Measurements from ENCODE around the gene TCF25.
"Not testable (repeated sequence)": the region's sequence is repeated elsewhere in the genome, so short reads cannot be mapped to it uniquely, and the experiment has no call there.

TCF25 gene

DNA sequence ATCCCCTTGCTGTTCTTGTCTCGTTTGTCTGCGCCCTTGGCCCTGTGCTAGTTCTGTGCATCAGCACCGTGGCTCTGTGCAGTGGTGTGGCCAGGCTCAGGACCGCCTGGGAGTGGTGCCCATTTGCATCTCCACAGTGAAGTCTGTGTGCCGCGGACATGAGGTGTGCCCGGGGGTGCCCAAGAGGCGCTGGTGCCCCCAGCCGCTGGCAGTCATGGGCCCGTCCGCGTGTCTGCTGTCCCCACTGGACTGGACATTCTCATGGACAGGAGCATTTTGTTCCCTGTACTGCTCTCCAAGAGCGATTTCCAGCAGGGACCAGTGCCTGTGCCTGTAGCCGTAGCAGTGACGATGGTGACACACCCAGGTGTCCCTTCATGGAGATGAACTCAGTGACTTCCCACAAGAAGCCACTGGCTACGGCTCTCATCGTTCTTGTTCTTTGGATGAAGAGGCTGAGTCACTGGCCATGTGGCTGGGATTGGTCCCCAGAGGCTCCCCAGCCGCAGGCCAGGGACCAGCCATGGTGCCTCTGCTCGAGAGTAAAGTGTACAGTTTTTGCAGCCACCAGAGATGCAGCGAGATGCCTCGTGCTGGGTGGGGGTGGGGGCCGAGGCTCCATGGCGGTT, 32.2 kb downstream of the TCF25 start:
- DNase-seq, result peak; percentile 43

DNA sequence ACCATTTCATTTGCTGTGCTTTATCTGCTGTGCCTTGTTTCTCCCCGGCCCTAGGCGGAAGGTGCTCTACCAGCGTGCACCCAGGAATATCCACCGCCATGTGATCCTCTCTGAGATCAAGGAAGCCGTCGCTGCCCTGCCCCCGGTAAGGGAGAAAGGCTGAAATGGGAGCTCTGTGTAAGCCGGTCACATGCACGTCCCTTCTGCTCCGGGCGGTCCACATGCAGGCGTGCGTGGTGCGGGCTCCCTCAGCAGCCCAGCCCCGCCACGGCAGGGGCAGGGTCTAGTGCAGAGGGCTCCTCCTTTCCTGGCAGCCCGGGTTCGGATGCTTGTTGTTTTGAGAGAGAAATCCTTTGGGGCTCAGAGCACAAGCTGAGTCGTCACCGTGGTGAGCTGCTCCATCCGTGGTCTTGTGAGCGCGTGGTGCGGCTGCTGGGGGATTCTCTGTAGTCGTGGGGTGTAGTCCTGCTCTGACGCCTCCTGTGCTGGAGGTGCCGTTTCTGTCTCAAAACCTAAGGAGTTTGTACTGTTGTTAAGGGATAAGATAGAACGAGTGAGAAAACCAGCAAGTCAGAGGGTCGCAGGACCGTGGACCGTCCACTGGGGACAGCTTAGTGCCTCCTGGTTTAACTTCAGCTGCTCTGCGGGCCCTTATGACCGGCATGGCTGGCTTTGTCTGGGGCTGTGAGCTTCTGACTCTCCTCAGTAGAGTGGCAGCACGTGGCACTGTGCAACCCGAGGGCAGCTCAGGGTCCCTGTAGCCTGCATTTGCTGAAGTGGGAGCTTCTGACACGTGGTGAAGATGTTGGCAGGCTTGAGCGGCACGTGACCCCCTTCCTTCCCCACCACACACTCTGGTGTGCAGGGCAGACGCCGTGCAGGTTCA, 33.0 kb downstream of the TCF25 start:
- DNase-seq, result no peak

DNA sequence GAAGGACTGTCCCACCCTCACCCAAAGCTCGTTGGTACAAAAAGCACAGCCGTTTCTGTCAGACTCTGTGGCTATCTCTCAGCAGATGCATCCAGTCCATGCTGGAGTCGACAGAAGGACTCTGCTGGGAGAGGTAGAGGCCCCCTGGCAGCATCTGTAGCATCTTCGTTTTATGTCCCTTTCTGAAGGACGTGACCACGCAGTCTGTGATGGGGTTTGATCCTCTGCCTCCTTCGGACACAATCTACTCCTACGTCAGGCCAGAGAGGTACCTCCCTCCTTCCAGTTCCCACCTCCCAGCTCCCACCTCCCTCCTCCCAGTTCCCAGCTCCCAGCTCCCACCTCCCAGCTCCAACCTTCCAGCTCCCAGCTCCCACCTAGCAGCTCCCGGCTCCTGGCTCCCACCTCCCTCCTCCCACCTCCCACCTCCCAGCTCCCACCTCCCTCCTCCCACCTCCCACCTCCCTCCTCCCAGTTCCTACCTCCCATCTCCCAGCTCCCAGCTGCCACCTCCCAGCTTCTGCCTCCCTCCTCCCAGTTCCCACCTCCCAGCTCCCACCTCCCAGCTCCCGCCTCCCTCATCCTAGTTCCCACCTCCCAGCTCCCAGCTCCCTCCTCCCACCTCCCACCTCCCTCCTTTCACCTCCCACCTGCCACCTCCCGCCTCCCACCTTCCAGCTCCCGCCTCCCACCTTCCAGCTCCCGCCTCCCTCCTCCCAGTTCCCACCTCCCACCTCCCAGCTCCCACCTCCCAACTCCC, 33.8 kb downstream of the TCF25 start:
- no peak for DNase-seq

DNA sequence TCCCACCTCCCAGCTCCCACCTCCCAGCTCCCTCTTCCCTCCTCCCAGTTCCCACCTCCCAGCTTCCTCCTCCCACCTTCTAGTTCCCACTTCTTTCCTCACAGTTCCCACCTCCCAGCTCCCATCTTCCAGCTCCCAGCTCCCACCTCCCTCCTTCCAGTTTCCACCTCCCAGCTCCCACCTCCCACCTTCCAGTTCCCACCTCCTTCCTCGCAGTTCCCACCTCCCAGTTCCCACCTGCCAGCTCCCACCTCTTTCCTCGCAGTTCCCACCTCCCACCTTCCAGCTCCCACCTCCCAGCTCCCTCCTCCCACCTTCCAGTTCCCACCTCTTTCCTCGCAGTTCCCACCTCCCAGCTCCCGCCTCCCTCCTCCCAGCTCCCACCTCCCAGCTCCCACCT, 34.8 kb downstream of the TCF25 start:
- DNase-seq, result no peak

- peak; percentile 82 for DNase-seq
Observed at GRCh38 chr16:89909777-89910716, 36.7 kb downstream of the TCF25 start.

DNA sequence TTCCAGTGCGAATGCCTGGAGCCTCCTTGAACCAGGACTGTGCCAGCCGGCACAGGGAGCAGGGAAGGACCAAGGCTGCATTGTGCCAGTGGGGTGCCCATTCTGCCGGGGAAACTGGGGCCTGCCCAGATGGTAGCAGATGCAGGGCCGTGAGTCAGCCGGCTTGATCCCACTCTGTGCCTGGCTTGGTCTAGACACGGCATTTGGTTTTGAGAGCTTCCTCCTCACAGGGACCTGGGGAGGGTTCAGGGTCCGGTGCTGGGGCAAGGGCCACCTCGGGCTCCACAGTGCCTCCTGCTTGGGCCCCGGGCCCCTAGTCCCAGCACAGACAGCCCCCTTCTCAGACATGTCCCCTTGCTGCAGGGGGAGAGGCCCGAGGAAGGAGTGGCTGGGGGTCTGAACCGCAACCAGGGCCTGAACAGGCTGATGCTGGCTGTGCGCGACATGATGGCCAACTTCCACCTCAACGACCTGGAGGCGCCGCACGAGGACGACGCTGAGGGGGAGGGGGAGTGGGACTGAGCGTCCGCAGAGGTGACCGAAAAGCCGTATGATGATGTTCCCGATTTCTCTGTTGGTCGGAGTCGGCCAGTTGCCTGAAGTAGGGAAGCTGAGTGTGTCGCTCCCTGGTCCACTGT, 37.4 kb downstream of the TCF25 start:
- DNase-seq, result no peak

- DNase-seq, result no peak
Observed at GRCh38 chr16:89911375-89911774, 38.0 kb downstream of the TCF25 start.

GRCh38 chr16:89912143-89912542, 38.8 kb downstream of the TCF25 start:
- no peak for DNase-seq

DNA sequence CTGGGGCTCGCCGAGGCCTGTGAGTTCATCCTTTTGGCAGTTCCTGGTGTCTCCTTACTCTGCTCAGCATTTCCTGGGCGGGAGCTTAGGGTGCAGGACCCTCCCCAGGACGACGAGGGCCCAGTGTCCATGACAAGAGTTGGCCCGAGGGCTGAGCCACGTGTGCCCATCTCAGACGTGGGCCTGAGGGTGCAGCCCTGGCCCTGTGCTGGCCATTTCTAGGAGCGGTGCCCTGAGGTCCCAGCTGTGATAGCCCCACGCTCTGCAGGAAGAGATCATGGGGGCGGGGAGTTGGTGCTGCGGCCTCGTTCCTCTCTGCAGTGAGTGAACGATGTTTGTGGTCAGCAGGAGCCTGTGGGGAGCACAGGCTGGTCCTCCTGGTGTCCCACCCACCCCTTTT, 39.2 kb downstream of the TCF25 start:
- DNase-seq, result no peak

GRCh38 chr16:89913408-89914387, 40.3 kb downstream of the TCF25 start:
- no peak for DNase-seq

DNA sequence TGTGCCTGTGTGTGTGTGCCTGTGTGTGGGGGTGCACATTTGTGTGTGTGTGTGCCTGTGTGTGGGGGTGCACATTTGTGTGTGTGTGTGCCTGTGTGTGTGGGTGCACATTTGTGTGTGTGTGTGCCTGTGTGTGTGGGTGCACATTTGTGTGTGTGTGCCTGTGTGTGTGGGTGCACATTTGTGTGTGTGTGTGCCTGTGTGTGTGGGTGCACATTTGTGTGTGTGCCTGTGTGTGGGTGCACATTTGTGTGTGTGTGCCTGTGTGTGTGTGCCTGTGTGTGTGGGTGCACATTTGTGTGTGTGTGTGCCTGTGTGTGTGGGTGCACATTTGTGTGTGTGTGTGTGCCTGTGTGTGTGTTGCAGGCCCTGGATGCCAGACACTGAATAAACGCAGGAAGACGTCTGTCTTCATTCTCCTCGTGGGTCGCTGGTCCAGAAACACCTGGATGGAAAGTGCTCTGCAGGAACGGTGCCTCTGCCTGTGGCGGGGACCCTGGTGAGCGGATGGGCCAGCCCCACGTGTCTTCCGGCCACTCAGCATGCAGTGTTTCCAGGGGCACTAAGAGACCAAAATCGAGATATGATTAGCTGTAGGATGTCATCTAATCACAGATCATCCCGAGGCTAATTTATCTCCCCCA, 41.4 kb downstream of the TCF25 start:
- not testable (repeated sequence) for DNase-seq

- no peak for DNase-seq
Observed at GRCh38 chr16:89915303-89916232, 42.2 kb downstream of the TCF25 start.

- peak; percentile 76 for DNase-seq
Observed at GRCh38 chr16:89917773-89918452, 44.5 kb downstream of the TCF25 start.

DNA sequence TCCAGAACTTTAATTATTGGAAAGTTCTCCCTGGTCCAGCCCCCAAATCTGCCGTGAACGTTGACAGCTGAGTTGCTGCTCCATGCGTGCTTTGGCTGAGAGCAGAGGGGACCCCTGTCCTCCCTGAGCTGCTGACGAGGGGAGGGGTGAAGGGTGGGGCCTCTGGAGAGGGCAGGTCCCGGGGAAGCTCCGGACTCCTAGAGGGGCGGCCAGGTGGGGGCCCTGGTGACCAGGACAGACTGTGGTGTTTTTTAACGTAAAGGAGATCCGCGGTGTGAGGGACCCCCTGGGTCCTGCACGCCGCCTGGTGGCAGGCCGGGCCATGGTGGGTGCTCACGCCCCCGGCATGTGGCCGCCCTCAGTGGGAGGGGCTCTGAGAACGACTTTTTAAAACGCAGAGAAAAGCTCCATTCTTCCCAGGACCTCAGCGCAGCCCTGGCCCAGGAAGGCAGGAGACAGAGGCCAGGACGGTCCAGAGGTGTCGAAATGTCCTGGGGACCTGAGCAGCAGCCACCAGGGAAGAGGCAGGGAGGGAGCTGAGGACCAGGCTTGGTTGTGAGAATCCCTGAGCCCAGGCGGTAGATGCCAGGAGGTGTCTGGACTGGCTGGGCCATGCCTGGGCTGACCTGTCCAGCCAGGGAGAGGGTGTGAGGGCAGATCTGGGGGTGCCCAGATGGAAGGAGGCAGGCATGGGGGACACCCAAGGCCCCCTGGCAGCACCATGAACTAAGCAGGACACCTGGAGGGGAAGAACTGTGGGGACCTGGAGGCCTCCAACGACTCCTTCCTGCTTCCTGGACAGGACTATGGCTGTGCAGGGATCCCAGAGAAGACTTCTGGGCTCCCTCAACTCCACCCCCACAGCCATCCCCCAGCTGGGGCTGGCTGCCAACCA, 45.3 kb downstream of the TCF25 start, which contains the start of gene MC1R:
MC1R (plus strand) TSS at position 410 of the 895 bp plus-strand sequence; CDS start at position 807, 397 bp downstream.
- peak; percentile 62 for DNase-seq

DNA sequence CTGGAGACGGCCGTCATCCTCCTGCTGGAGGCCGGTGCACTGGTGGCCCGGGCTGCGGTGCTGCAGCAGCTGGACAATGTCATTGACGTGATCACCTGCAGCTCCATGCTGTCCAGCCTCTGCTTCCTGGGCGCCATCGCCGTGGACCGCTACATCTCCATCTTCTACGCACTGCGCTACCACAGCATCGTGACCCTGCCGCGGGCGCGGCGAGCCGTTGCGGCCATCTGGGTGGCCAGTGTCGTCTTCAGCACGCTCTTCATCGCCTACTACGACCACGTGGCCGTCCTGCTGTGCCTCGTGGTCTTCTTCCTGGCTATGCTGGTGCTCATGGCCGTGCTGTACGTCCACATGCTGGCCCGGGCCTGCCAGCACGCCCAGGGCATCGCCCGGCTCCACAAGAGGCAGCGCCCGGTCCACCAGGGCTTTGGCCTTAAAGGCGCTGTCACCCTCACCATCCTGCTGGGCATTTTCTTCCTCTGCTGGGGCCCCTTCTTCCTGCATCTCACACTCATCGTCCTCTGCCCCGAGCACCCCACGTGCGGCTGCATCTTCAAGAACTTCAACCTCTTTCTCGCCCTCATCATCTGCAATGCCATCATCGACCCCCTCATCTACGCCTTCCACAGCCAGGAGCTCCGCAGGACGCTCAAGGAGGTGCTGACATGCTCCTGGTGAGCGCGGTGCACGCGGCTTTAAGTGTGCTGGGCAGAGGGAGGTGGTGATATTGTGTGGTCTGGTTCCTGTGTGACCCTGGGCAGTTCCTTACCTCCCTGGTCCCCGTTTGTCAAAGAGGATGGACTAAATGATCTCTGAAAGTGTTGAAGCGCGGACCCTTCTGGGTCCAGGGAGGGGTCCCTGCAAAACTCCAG, 46.4 kb downstream of the TCF25 start:
- no peak for DNase-seq

- DNase-seq, result peak; percentile 22
Observed at GRCh38 chr16:89920723-89921122, 47.3 kb downstream of the TCF25 start.

Measured in fibroblast of skin of back (primary cell).